ENCODE measurements around the gene OR5K2. TPM values are rescaled to one million over a fixed set of nuclear protein-coding genes. Genes with fewer than 3 reads are reported as not detected.

The OR5K2 gene
- polyA plus RNA-seq, 1 experiment = not detected

DNA sequence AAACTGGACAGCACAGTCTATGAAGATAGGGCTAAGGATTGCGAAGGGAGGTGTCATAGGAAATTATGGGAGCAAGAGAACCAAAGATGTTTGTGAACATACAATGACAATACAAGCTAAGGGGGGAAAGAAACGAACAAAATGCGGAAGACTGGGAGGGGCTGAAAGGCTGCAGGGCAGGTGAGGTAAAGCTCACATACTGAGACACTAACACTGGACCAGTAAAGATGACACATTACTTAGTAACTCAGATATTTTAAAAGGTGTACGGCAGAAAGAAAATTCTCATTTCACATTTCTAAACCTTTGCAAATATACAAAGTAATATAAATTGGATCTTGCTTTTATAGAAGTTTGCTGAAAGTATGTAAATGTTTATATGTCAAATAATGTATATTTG is 15.1 kb downstream of the OR5K2 start:
- Histone ChIP-seq H3K27me3 (ENCODE audit: control insufficient read depth, insufficient read depth, low read length) (no peaks in the 10 kb centered on the region), H3K27ac (ENCODE audit: low read depth, low read length) (no peak overlapping the region), H3K9me3 (ENCODE audit: control insufficient read depth, insufficient read depth, low read length) (no peaks in the 10 kb centered on the region), H3K4me3 (ENCODE audit: low read depth, low read length) (no peak overlapping the region)
- ChIA-PET POLR2A (no interaction called here), CTCF (no interaction called here)
- DNase-seq (ENCODE audit: low read depth, low spot score) = no peak
- TF ChIP-seq, protein P1, sequence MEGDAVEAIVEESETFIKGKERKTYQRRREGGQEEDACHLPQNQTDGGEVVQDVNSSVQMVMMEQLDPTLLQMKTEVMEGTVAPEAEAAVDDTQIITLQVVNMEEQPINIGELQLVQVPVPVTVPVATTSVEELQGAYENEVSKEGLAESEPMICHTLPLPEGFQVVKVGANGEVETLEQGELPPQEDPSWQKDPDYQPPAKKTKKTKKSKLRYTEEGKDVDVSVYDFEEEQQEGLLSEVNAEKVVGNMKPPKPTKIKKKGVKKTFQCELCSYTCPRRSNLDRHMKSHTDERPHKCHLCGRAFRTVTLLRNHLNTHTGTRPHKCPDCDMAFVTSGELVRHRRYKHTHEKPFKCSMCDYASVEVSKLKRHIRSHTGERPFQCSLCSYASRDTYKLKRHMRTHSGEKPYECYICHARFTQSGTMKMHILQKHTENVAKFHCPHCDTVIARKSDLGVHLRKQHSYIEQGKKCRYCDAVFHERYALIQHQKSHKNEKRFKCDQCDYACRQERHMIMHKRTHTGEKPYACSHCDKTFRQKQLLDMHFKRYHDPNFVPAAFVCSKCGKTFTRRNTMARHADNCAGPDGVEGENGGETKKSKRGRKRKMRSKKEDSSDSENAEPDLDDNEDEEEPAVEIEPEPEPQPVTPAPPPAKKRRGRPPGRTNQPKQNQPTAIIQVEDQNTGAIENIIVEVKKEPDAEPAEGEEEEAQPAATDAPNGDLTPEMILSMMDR (IDR thresholded peaks at IDR 0.05; ENCODE audit: low read depth, low read length) = no peak

DNA sequence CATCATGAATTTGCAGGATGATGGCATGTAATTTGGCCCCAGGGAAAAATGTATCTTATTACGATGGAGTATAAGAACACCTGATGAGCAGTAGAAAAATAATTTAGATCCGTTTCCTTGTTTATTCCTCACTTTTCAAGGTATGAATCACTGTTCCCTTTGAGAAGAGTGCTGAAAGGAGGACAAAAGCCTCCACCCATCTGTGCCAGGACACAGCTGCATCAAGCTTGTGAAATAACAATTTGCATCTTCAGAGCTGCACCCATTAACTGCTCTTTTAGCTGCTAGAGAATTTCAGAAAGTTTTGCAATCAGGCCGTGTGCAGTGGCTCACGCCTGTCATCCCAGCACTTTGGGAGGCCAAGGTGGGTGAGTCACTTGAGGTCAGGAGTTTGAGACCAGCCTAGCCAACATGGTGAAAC is 15.6 kb downstream of the OR5K2 start:
- ChIA-PET POLR2A (no interaction called here), CTCF (no interaction called here)
- Histone ChIP-seq H3K4me3 (ENCODE audit: low read depth, low read length) (no peak overlapping the region), H3K27me3 (ENCODE audit: control insufficient read depth, insufficient read depth, low read length) (no peaks in the 10 kb centered on the region), H3K9me3 (ENCODE audit: control insufficient read depth, insufficient read depth, low read length) (no peaks in the 10 kb centered on the region), H3K27ac (ENCODE audit: low read depth, low read length) (no peak overlapping the region)
- no peak for DNase-seq (ENCODE audit: low read depth, low spot score)
- TF ChIP-seq, protein P1 (IDR thresholded peaks at IDR 0.05; ENCODE audit: low read depth, low read length) = no peak

DNA sequence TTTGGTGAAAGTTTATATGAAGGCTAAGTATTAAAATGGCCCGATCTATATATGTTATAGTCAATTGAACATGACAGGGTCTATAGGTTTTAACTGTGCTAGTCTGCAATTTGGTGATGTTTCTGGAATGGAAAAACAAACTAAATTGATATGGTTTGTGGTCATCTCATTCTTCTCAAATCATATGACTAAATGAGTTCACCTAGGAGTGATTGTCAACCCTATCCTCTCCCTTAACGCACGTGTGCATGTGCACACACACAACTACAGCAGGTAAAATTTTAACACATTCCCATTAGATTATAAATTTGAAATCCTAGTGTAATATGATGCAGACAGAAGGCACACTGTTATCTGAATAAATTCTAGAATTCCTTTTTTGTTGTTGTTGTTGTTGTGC is 16.3 kb downstream of the OR5K2 start:
- POLR2A ChIA-PET = interaction anchor here (0.8 kb wide), 1 partner anchor 9 kb away, joined by 3 read pairs; no protein-coding TSS in a partner anchor
- TF ChIP-seq, protein P1 (IDR thresholded peaks at IDR 0.05; ENCODE audit: low read depth, low read length) = no peak
- no peak overlapping the region for H3K4me3 ChIP-seq (ENCODE audit: low read depth, low read length)
- H3K27ac ChIP-seq (ENCODE audit: low read depth, low read length) = no peak overlapping the region
- H3K9me3 ChIP-seq (ENCODE audit: control insufficient read depth, insufficient read depth, low read length) = no peaks in the 10 kb centered on the region
- H3K27me3 ChIP-seq (ENCODE audit: control insufficient read depth, insufficient read depth, low read length) = no peaks in the 10 kb centered on the region
- CTCF ChIA-PET = no interaction called here
- no peak for DNase-seq (ENCODE audit: low read depth, low spot score)

DNA sequence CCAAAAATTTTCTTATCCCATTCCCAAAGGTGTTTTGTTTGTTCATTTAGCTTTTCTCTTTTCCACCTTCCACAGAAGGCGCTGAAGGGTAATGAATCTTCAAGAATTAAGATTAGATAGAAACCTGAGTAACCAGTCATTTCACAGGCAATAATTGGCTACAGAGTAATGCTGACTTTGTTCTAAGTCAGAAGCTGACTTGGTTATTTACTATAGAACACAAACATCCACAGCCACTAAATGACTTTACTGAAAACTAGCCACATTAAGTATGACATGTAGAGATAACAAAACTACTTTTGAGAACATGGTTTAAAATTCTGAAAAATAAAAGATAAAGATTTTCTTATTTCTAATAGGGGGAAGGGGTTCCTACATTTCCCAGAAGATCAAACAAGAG is 17.5 kb downstream of the OR5K2 start:
- H3K4me3 ChIP-seq (ENCODE audit: low read depth, low read length) = no peak overlapping the region
- POLR2A ChIA-PET = no interaction called here
- CTCF ChIA-PET = no interaction called here

DNA sequence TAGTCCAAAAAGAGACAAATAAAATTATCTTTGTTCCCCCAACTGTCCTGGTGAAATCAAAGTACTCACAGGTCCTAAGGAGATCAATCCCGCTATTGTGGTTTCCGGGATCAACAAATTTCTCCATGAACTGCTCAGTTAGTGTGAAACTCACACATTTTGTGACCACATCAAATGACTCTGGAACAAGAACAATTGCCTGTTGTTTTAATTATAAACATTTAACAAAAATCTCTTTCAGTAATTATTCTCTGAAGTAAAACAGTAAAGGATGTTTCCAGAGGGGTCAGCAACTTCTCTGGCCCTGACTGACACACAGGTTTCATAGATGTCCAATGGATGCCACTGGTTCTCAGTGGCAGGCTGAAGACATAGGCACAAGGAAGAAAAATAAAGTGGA is 21.3 kb downstream of the OR5K2 start:
- H3K4me3 ChIP-seq (ENCODE audit: low read depth, low read length) = no peak overlapping the region
- DNase-seq (ENCODE audit: low read depth, low spot score) = no peak
- TF ChIP-seq, protein P1 (IDR thresholded peaks at IDR 0.05; ENCODE audit: low read depth, low read length) = no peak
- ChIA-PET POLR2A (no interaction called here), CTCF (no interaction called here)
- H3K9me3 ChIP-seq (ENCODE audit: control insufficient read depth, insufficient read depth, low read length) = no peaks in the 10 kb centered on the region
- no peak overlapping the region for H3K27ac ChIP-seq (ENCODE audit: low read depth, low read length)
- H3K27me3 ChIP-seq (ENCODE audit: control insufficient read depth, insufficient read depth, low read length) = no peaks in the 10 kb centered on the region

More for the DNA sequence above, 17.5 kb downstream of the OR5K2 start:
- Histone ChIP-seq H3K9me3 (ENCODE audit: control insufficient read depth, insufficient read depth, low read length) (no peaks in the 10 kb centered on the region), H3K27me3 (ENCODE audit: control insufficient read depth, insufficient read depth, low read length) (no peaks in the 10 kb centered on the region), H3K27ac (ENCODE audit: low read depth, low read length) (no peak overlapping the region)
- TF ChIP-seq, protein P1 (IDR thresholded peaks at IDR 0.05; ENCODE audit: low read depth, low read length) = no peak
- no peak for DNase-seq (ENCODE audit: low read depth, low spot score)
